ENCODE data around the gene PFKFB2.

DNA sequence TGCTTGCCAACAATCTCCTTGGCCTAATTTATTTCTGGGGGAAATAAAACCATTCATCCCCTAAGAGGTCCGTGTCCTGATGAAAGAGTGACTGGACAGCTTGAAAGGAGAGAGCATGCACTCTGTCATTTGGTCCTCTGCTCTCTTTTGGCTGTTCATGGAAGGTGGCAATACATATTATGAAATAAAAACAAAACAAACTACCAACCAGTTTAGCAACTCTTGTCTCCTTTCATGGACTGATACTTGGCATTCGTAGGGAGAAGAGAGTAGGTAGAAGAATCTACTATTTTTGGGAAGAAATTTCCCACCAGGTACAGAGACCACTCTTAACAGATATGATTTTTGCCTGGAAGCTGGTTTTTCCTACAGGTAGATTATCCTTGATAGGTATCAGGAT is 19.8 kb upstream of the PFKFB2 start:
- TF ChIP-seq, protein P1, sequence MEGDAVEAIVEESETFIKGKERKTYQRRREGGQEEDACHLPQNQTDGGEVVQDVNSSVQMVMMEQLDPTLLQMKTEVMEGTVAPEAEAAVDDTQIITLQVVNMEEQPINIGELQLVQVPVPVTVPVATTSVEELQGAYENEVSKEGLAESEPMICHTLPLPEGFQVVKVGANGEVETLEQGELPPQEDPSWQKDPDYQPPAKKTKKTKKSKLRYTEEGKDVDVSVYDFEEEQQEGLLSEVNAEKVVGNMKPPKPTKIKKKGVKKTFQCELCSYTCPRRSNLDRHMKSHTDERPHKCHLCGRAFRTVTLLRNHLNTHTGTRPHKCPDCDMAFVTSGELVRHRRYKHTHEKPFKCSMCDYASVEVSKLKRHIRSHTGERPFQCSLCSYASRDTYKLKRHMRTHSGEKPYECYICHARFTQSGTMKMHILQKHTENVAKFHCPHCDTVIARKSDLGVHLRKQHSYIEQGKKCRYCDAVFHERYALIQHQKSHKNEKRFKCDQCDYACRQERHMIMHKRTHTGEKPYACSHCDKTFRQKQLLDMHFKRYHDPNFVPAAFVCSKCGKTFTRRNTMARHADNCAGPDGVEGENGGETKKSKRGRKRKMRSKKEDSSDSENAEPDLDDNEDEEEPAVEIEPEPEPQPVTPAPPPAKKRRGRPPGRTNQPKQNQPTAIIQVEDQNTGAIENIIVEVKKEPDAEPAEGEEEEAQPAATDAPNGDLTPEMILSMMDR (IDR thresholded peaks at IDR 0.05), result no peak
- TF ChIP-seq POLR2A (IDR thresholded peaks at IDR 0.05), result no peak
